SK-N-SH (cell line): ENCODE results near the gene CCDC88B. TPM values are rescaled to one million over a fixed set of nuclear protein-coding genes. Genes with fewer than 3 reads are reported as not detected.

ENCODE experiments used
- CTCF ChIA-PET: fragments of 300-600, 350-600 bp; formaldehyde crosslinking; extraction: SDS; loops from one replicate; lab custom pipeline; 2021; lab: Yijun Ruan, JAX
- POLR2A ChIA-PET: fragments of 350-600 bp; sonication (Branson Sonifier 250); formaldehyde crosslinking; extraction: SDS; loops from one replicate; lab custom pipeline; 2020; ENCODE audit warnings: antibody characterized with exemption, inconsistent platforms; lab: Yijun Ruan, JAX
- DNase-seq: peaks from one replicate; pipeline ENCODE4 v3.0.0; 2012
- H2AFZ ChIP-seq: fragments of 200-600 bp; sonication (generic); 2 replicates; pipeline ENCODE4 v1.8.1; 2016; ENCODE audit warnings: antibody characterized with exemption, mild to moderate bottlenecking, low read depth
- H3F3A ChIP-seq: fragments of 200-600 bp; sonication (generic); replicated peaks from 2 replicates; pipeline ENCODE3; 2016; ENCODE audit warnings: antibody characterized with exemption, mild to moderate bottlenecking; ENCODE audit not compliant: insufficient read depth
- H3K27ac ChIP-seq, 2 experiments: fragments of 200-500 bp in 1 of 2; fragments of 200-600 bp in 1 of 2; sonication (Bioruptor generic) in 1 of 2; sonication (generic), shearing (Covaris generic) in 1 of 2; 2 replicates each; pipeline versions ENCODE4 v1.5.1 to v1.6.1; 2014 to 2016; ENCODE audit warnings: low read depth in 2 of 2, inconsistent platforms in 1 of 2, low read length in 1 of 2, mild to moderate bottlenecking in 1 of 2, mixed read lengths in 1 of 2
- H3K27me3 ChIP-seq: fragments of 200-600 bp; sonication (generic), shearing (Covaris generic); 2 replicates; pipeline ENCODE4 v1.6.1; 2016; ENCODE audit warnings: mixed run types; ENCODE audit not compliant: insufficient read depth
- H3K36me3 ChIP-seq, 2 experiments: fragments of 200-500 bp in 1 of 2; fragments of 200-600 bp in 1 of 2; sonication (Bioruptor generic) in 1 of 2; sonication (generic) in 1 of 2; replicated peaks in 1 of 2; 2 replicates each; pipeline versions ENCODE3 to v1.5.1; 2014 to 2016; ENCODE audit warnings: low read length in 1 of 2, mild to moderate bottlenecking in 1 of 2; ENCODE audit not compliant: insufficient read depth in 2 of 2, control insufficient read depth in 1 of 2
- H3K4me1 ChIP-seq, 2 experiments: fragments of 200-500 bp in 1 of 2; fragments of 200-600 bp in 1 of 2; sonication (Bioruptor generic) in 1 of 2; sonication (generic), shearing (Covaris generic) in 1 of 2; 2 replicates each; pipeline versions ENCODE4 v1.5.1 to v1.6.1; 2014 to 2016; ENCODE audit warnings: low read depth in 1 of 2, low read length in 1 of 2, mixed run types in 1 of 2; ENCODE audit not compliant: insufficient read depth in 2 of 2, control insufficient read depth in 1 of 2
- H3K4me2 ChIP-seq: fragments of 200-600 bp; sonication (generic), shearing (Covaris generic); 2 replicates; pipeline ENCODE4 v1.6.1; 2017; ENCODE audit warnings: mixed run types
- H3K4me3 ChIP-seq, 2 experiments: fragments of 200-500 bp in 1 of 2; fragments of 200-600 bp in 1 of 2; sonication (Bioruptor generic) in 1 of 2; sonication (generic), shearing (Covaris generic) in 1 of 2; 2 replicates each; pipeline versions ENCODE4 v1.5.1 to v1.8.1; 2014 to 2016; ENCODE audit warnings: low read depth in 2 of 2, inconsistent platforms in 1 of 2, low read length in 1 of 2, mild to moderate bottlenecking in 1 of 2, mixed read lengths in 1 of 2, moderate library complexity in 1 of 2
- H3K79me2 ChIP-seq: fragments of 200-600 bp; sonication (generic); 2 replicates; pipeline ENCODE4 v1.8.1; 2017; ENCODE audit warnings: mild to moderate bottlenecking; ENCODE audit not compliant: insufficient read depth
- H3K9ac ChIP-seq: fragments of 200-600 bp; sonication (generic); 2 replicates; pipeline ENCODE4 v1.6.1; 2017; ENCODE audit warnings: mixed run types
- H3K9me2 ChIP-seq: fragments of 200-600 bp; sonication (generic); 2 replicates; pipeline ENCODE4 v1.6.1; 2017; ENCODE audit warnings: mixed run types
- H3K9me3 ChIP-seq: fragments of 200-600 bp; sonication (generic); 2 replicates; pipeline ENCODE4 v1.6.1; 2017; ENCODE audit warnings: mixed run types, mild to moderate bottlenecking, moderate library complexity
- H4K20me1 ChIP-seq: fragments of 200-600 bp; sonication (generic); 2 replicates; pipeline ENCODE4 v1.6.1; 2017; ENCODE audit warnings: mild to moderate bottlenecking, mixed run types; ENCODE audit not compliant: insufficient read depth
- CHD2 ChIP-seq: fragments of 150-350 bp; IDR thresholded peaks from 2 replicates; pipeline ENCODE4 v1.6.1; 2018; ENCODE audit warnings: low read length; ENCODE audit not compliant: partially characterized antibody
- CTCF ChIP-seq: fragments of 200-600 bp; sonication (generic); IDR thresholded peaks from 2 replicates; pipeline ENCODE4 v1.6.1; 2017; ENCODE audit warnings: antibody characterized with exemption, mild to moderate bottlenecking, moderate library complexity
- EZH2phosphoT487 ChIP-seq: fragments of 200-600 bp; sonication (generic); IDR thresholded peaks from 2 replicates; pipeline ENCODE4 v1.6.1; 2017; ENCODE audit warnings: low read depth, mixed run types, mild to moderate bottlenecking, antibody characterized with exemption, moderate library complexity, borderline replicate concordance
- MAX ChIP-seq: IDR thresholded peaks from 2 replicates; pipeline ENCODE4 v1.4.0; 2012; ENCODE audit warnings: low read depth
- MEF2A ChIP-seq: IDR thresholded peaks from 2 replicates; pipeline ENCODE4 v1.4.0; 2012; ENCODE audit warnings: low read depth, borderline replicate concordance
- MXI1 ChIP-seq: IDR thresholded peaks from 2 replicates; pipeline ENCODE4 v1.6.1; 2012; ENCODE audit warnings: mild to moderate bottlenecking, low read depth, low read length, improper control_type of control experiment
- NRF1 ChIP-seq: IDR thresholded peaks from 2 replicates; pipeline ENCODE4 v1.6.1; 2012; ENCODE audit warnings: low read depth, mild to moderate bottlenecking, low read length
- POLR2AphosphoS5 ChIP-seq: IDR thresholded peaks from 2 replicates; pipeline ENCODE4 v1.6.1; 2012; ENCODE audit warnings: low read depth, low read length
- RAD21 ChIP-seq: IDR thresholded peaks from 2 replicates; pipeline ENCODE4 v1.6.1; 2012; ENCODE audit warnings: mild to moderate bottlenecking, low read length
- RCOR1 ChIP-seq: fragments of 150-350 bp; IDR thresholded peaks from 2 replicates; pipeline ENCODE4 v1.6.1; 2017; ENCODE audit warnings: antibody characterized with exemption, low read length
- SIN3A ChIP-seq: IDR thresholded peaks from 2 replicates; pipeline ENCODE4 v1.6.1; 2012; ENCODE audit warnings: low read depth, mild to moderate bottlenecking, low read length, moderate library complexity, borderline replicate concordance
- SMC3 ChIP-seq: IDR thresholded peaks from 2 replicates; pipeline ENCODE4 v1.6.1; 2012; ENCODE audit warnings: low read depth, low read length, improper control_type of control experiment
- TAF1 ChIP-seq: IDR thresholded peaks from 2 replicates; pipeline ENCODE4 v1.6.1; 2012; ENCODE audit warnings: low read depth, mild to moderate bottlenecking, low read length, moderate library complexity, borderline replicate concordance
- USF1 ChIP-seq: IDR thresholded peaks from 2 replicates; pipeline ENCODE4 v1.4.0; 2012; ENCODE audit warnings: low read depth, borderline replicate concordance
- ZBTB33 ChIP-seq: IDR thresholded peaks from 2 replicates; pipeline ENCODE4 v1.4.0; 2012; ENCODE audit warnings: low read depth, borderline replicate concordance
- WGBS: methylation state at CpG from one replicate; pipeline ENCODE4 v1.1.6; 2017; ENCODE audit warnings: low lambda C conversion rate; 5-methylcytosine and 5-hydroxymethylcytosine counted together
- polyA plus RNA-seq, 3 experiments: library from polyadenylated mRNA; depleted of rRNA; stranded (reverse); fragments of >200 nt; gene quantifications; 2 replicates each; pipeline ENCODE4 v1.2.3, GENCODE V29; 2012

CCDC88B gene
- polyA plus RNA-seq, 1 of the 3 experiments (the other 2 are of a cell fraction) = 3.4 TPM

GRCh38 chr11:64304032-64304315 is 36.0 kb upstream of the CCDC88B start:
- Histone ChIP-seq H3K79me2 (peaks cover 23% of the 10 kb centered on the region; the same call in 1 of the 2 replicates), H3K4me3 (peak overlapping the region; percentile 67 to 82), H3K4me1 (peaks cover 5 to 18% of the 10 kb centered on the region in 2 experiments; a peak in 2 of 4 replicates), H3K9me2 (no peaks in the 10 kb centered on the region), H3K36me3 (peaks cover 0 to 2% of the 10 kb centered on the region in 2 experiments), H3K4me2 (peak overlapping the region; percentile 84), H3K27me3 (no peaks in the 10 kb centered on the region), H2AFZ (no peak overlapping the region), H3F3A (peaks cover 12% of the 10 kb centered on the region), H3K27ac (peak overlapping the region; percentile 83 to 96; a peak in 3 of 4 replicates), H3K9ac (peak overlapping the region; percentile 68; the same call in 1 of the 2 replicates), H3K9me3 (no peaks in the 10 kb centered on the region), H4K20me1 (no peaks in the 10 kb centered on the region)
- CTCF ChIA-PET = interaction anchor here (0.8 to 6.7 kb wide), 33 partner anchors 9 to 813 kb away, joined by 3 to 196 read pairs (median 6); partner anchors contain the start of genes BAD, FERMT3, GPR137 and KCNK4
- 65% methylated on average over 3 of the region's 5 CpGs for WGBS
- no peak for DNase-seq
- TF ChIP-seq SMC3 = no peak
- TF ChIP-seq CHD2 = no peak
- TF ChIP-seq NRF1 = no peak
- TF ChIP-seq MAX = no peak
- POLR2A ChIA-PET = interaction anchor here (1.0 to 5.8 kb wide), 10 partner anchors 14 to 99 kb away, joined by 3 to 54 read pairs (median 4); partner anchors contain the start of genes BAD, FKBP2, GPR137 and PRDX5

- DNase-seq = peak; percentile 88
- H3K9me3 ChIP-seq = no peaks in the 10 kb centered on the region
- peak overlapping the region; percentile 68 for H3K9ac ChIP-seq
- CTCF ChIA-PET = interaction anchor here (0.6 to 6.7 kb wide), 40 partner anchors 8 to 813 kb away, joined by 3 to 196 read pairs (median 5); partner anchors contain the start of genes ATG2A, BAD, DNAJC4 and FERMT3
- under 1% methylated on average over 41 of the region's 46 CpGs for WGBS
- POLR2A ChIA-PET = interaction anchor here (0.6 to 5.8 kb wide), 14 partner anchors 8 to 1232 kb away, joined by 3 to 54 read pairs (median 4); partner anchors contain the start of genes BAD, FKBP2, GPR137 and PRDX5
- peaks cover 28% of the 10 kb centered on the region; the same call in 1 of the 2 replicates for H3K79me2 ChIP-seq
- peak overlapping the region; percentile 67 to 82 for H3K4me3 ChIP-seq
- no peaks in the 10 kb centered on the region for H3K9me2 ChIP-seq
- peak overlapping the region; percentile 83 to 96 for H3K27ac ChIP-seq
- peak overlapping the region; percentile 70; the same call in 1 of the 2 replicates for H2AFZ ChIP-seq
- no peaks in the 10 kb centered on the region for H3K27me3 ChIP-seq
- peaks cover 5 to 18% of the 10 kb centered on the region in 2 experiments; a peak in 2 of 4 replicates for H3K4me1 ChIP-seq
- peaks cover 12% of the 10 kb centered on the region for H3F3A ChIP-seq
- no peaks in the 10 kb centered on the region for H4K20me1 ChIP-seq
- H3K4me2 ChIP-seq = peak overlapping the region; percentile 84
- peaks cover 0 to 2% of the 10 kb centered on the region in 2 experiments for H3K36me3 ChIP-seq
- TF ChIP-seq MEF2A (no peak), SIN3A (no peak; the same call in 1 of the 2 replicates), RAD21 (peak; percentile 64), USF1 (peak; percentile 45; the same call in 1 of the 2 replicates), TAF1 (peak; percentile 32; the same call in 1 of the 2 replicates), ZBTB33 (no peak), EZH2phosphoT487 (no peak), POLR2AphosphoS5 (peak; percentile 56), CTCF (peak; percentile 96), MXI1 (peak; percentile 57; the same call in 1 of the 2 replicates), SMC3 (peak; percentile 73), CHD2 (no peak), MAX (peak; percentile 79), RCOR1 (peak; percentile 21)
Measured at GRCh38 chr11:64304316-64305072, 35.5 kb upstream of the CCDC88B start.
